GM15510 (cell line): ENCODE data around the gene NKAIN2.

Experiments
- POLR2A ChIP-seq: IDR thresholded peaks from 3 replicates; pipeline ENCODE4 v1.6.1; 2011; ENCODE audit warnings: borderline replicate concordance; ENCODE audit not compliant: insufficient read length; ENCODE audit errors: extremely low read depth

The NKAIN2 gene

GRCh38 chr6:124055963-124056362 is 252.3 kb downstream of the NKAIN2 start:
- no peak for TF ChIP-seq POLR2A

GRCh38 chr6:124056407-124057334 is 253.0 kb downstream of the NKAIN2 start:
- no peak for TF ChIP-seq POLR2A

GRCh38 chr6:124057461-124057860 is 253.8 kb downstream of the NKAIN2 start:
- no peak for TF ChIP-seq POLR2A

GRCh38 chr6:124064317-124065113 is 260.9 kb downstream of the NKAIN2 start:
- TF ChIP-seq POLR2A = no peak

- TF ChIP-seq POLR2A = no peak
Observed at GRCh38 chr6:124066269-124066668, 262.6 kb downstream of the NKAIN2 start.

GRCh38 chr6:124066946-124067552 is 263.4 kb downstream of the NKAIN2 start:
- TF ChIP-seq POLR2A = no peak

- TF ChIP-seq POLR2A = no peak
Observed at GRCh38 chr6:124069230-124069950, 265.7 kb downstream of the NKAIN2 start.

GRCh38 chr6:124073021-124073420 is 269.4 kb downstream of the NKAIN2 start:
- TF ChIP-seq POLR2A = no peak

GRCh38 chr6:124073820-124074587 is 270.3 kb downstream of the NKAIN2 start:
- TF ChIP-seq POLR2A = no peak

- TF ChIP-seq POLR2A = no peak
Observed at GRCh38 chr6:124074606-124075005, 270.9 kb downstream of the NKAIN2 start.

GRCh38 chr6:124076336-124077048 is 272.8 kb downstream of the NKAIN2 start:
- no peak for TF ChIP-seq POLR2A

GRCh38 chr6:124078169-124078568 is 274.5 kb downstream of the NKAIN2 start:
- TF ChIP-seq POLR2A = no peak

- no peak for TF ChIP-seq POLR2A
Observed at GRCh38 chr6:124080483-124080882, 276.8 kb downstream of the NKAIN2 start.
